ENCODE results near the gene MAP3K12. TPM values are rescaled to one million over a fixed set of nuclear protein-coding genes. Genes with fewer than 3 reads are reported as not detected.
"Not testable (repeated sequence)": the region's sequence is repeated elsewhere in the genome, so short reads cannot be mapped to it uniquely, and the experiment has no call there.

The MAP3K12 gene
- total RNA-seq, 1 experiment from 2014 or later: 14.7 TPM

DNA sequence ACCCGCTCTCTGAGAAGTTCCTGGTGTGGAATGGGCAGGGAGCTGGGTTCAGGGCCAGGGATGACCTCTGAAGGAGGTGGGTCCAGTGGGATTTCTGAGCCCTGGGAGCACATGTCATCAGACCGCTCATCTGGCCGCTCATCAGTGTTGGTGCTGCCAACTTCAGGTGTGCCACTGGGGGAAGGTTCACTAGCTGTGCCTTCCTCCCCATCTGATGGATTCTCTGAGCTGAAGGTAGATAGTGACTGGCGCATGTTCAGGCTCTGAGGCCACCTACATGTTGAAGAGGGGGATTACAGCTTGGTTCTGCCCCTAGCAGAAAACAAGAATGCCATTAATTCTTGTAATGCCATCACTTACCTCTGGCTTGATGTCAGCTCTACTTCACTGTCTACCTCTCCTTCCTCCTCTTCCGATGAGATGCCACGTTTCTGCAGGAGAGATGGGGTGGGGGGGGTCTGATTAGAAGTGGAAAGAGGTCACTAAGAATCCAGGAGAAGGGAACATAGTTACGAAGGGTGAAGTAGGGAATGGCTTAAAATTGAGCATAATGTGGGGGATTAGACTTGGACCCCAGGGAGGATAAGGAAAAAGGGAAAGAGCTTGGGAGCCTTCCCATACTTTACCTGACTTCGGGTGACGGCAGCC is 17.2 kb downstream of the MAP3K12 start:
- Histone ChIP-seq H2AFZ (no peak overlapping the region), H3K27me3 (ENCODE audit: insufficient read depth, low read depth) (no peaks in the 10 kb centered on the region), H3K4me3 (no peak overlapping the region), H3K9me3 (ENCODE audit: insufficient read depth, low read depth) (no peaks in the 10 kb centered on the region), H3K36me3 (ENCODE audit: low read depth) (peaks cover 26% of the 10 kb centered on the region), H3K4me1 (replicated peaks; ENCODE audit: insufficient read depth) (no peaks in the 10 kb centered on the region), H3K9me2 (ENCODE audit: insufficient read depth) (no peaks in the 10 kb centered on the region), H3F3A (ENCODE audit: insufficient read depth, low read depth) (peaks cover 82% of the 10 kb centered on the region), H4K20me1 (ENCODE audit: insufficient read depth) (peaks cover 58% of the 10 kb centered on the region), H3K27ac (no peak overlapping the region), H3K79me2 (ENCODE audit: low read depth) (peaks cover 13% of the 10 kb centered on the region), H3K4me2 (no peak overlapping the region)
- ChIA-PET CTCF (interaction anchor here (1.4 kb wide), 1 partner anchor 27 kb away, joined by 4 read pairs; no protein-coding TSS in a partner anchor), POLR2A (ENCODE audit: unreplicated experiment) (interaction anchor here (0.6 kb wide), 2 partner anchors 19 to 27 kb away, joined by 5 to 6 read pairs; partner anchors contain the start of gene TARBP2)
- BruUV-seq (replicated peaks): no TSS peak
- intact Hi-C loops (cut with micrococcal nuclease; ENCODE audit: unreplicated experiment): no loop called here
- peak in 1 of 2 experiments; percentile 48 for DNase-seq
- TF ChIP-seq EZH2 (IDR thresholded peaks at IDR 0.05; ENCODE audit: low read depth): no peak
- TF ChIP-seq, protein P1, sequence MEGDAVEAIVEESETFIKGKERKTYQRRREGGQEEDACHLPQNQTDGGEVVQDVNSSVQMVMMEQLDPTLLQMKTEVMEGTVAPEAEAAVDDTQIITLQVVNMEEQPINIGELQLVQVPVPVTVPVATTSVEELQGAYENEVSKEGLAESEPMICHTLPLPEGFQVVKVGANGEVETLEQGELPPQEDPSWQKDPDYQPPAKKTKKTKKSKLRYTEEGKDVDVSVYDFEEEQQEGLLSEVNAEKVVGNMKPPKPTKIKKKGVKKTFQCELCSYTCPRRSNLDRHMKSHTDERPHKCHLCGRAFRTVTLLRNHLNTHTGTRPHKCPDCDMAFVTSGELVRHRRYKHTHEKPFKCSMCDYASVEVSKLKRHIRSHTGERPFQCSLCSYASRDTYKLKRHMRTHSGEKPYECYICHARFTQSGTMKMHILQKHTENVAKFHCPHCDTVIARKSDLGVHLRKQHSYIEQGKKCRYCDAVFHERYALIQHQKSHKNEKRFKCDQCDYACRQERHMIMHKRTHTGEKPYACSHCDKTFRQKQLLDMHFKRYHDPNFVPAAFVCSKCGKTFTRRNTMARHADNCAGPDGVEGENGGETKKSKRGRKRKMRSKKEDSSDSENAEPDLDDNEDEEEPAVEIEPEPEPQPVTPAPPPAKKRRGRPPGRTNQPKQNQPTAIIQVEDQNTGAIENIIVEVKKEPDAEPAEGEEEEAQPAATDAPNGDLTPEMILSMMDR (conservative IDR thresholded peaks at IDR 0.05): peak; percentile 41; the same call in 1 of the 2 replicates

DNA sequence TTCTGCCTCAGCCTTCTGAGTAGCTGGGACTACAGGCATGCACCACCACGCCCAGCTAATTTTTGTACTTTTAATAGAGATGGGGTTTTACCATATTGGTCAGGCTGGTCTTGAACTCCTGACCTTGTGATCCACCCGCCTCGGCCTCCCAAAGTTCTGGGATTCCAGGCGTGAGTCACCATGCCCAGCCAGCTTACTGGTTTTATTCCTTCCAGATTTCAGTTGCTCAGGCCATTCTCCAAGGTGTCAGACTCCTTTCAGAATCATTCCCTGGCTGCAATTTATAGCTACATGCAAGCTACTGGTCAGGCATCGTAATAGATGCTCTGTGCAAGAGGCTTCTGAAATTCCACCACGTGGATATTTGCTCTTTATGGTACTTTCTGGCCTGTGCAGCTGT is 17.8 kb downstream of the MAP3K12 start:
- DNase-seq; H3K27me3 ChIP-seq (ENCODE audit: insufficient read depth, low read depth); H3K27ac ChIP-seq; intact Hi-C loops (cut with micrococcal nuclease; ENCODE audit: unreplicated experiment); H3K9me2 ChIP-seq (ENCODE audit: insufficient read depth); H2AFZ ChIP-seq; H3K4me2 ChIP-seq; BruUV-seq (replicated peaks); H3K9me3 ChIP-seq (ENCODE audit: insufficient read depth, low read depth); H3K4me3 ChIP-seq; H3K4me1 ChIP-seq (replicated peaks; ENCODE audit: insufficient read depth): not testable (repeated sequence)
- POLR2A ChIA-PET (ENCODE audit: unreplicated experiment): interaction anchor here (0.6 kb wide), 1 partner anchor 20 kb away, joined by 6 read pairs; the partner anchor contains the start of gene TARBP2
- Histone ChIP-seq H3F3A (ENCODE audit: insufficient read depth, low read depth) (peaks cover 88% of the 10 kb centered on the region), H4K20me1 (ENCODE audit: insufficient read depth) (peaks cover 64% of the 10 kb centered on the region), H3K79me2 (ENCODE audit: low read depth) (peaks cover 16% of the 10 kb centered on the region), H3K36me3 (ENCODE audit: low read depth) (peaks cover 27% of the 10 kb centered on the region)
- CTCF ChIA-PET: interaction anchor here (1.4 kb wide), 1 partner anchor 27 kb away, joined by 4 read pairs; no protein-coding TSS in a partner anchor

GRCh38 chr12:53480491-53481442 is 18.5 kb downstream of the MAP3K12 start:
- Histone ChIP-seq H3K27me3 (ENCODE audit: insufficient read depth, low read depth) (no peaks in the 10 kb centered on the region), H3K27ac (no peak overlapping the region), H4K20me1 (ENCODE audit: insufficient read depth) (peaks cover 71% of the 10 kb centered on the region), H3K36me3 (ENCODE audit: low read depth) (peaks cover 34% of the 10 kb centered on the region), H2AFZ (no peak overlapping the region), H3F3A (ENCODE audit: insufficient read depth, low read depth) (peaks cover 95% of the 10 kb centered on the region), H3K4me1 (replicated peaks; ENCODE audit: insufficient read depth) (no peaks in the 10 kb centered on the region), H3K4me3 (no peak overlapping the region), H3K4me2 (no peak overlapping the region), H3K9me2 (ENCODE audit: insufficient read depth) (no peaks in the 10 kb centered on the region), H3K9me3 (ENCODE audit: insufficient read depth, low read depth) (no peaks in the 10 kb centered on the region), H3K79me2 (ENCODE audit: low read depth) (peaks cover 20% of the 10 kb centered on the region)
- CTCF ChIA-PET: interaction anchor here (0.6 to 1.4 kb wide), 2 partner anchors 28 to 33 kb away, joined by 3 to 4 read pairs; no protein-coding TSS in a partner anchor
- no TSS peak for BruUV-seq (replicated peaks)
- DNase-seq: no peak
- POLR2A ChIA-PET (ENCODE audit: unreplicated experiment): no interaction called here
- TF ChIP-seq, protein P1 (conservative IDR thresholded peaks at IDR 0.05): no peak
- TF ChIP-seq EZH2 (IDR thresholded peaks at IDR 0.05; ENCODE audit: low read depth): no peak
- intact Hi-C loops (cut with micrococcal nuclease; ENCODE audit: unreplicated experiment): no loop called here

All from PC-9 (cell line).